Osteocyte (in vitro differentiated cells): Measurements from ENCODE around the gene EFR3B. TPM values are rescaled to one million over a fixed set of nuclear protein-coding genes. Genes with fewer than 3 reads are reported as not detected.

Experiments
- DNase-seq: peaks from one replicate; pipeline ENCODE4 v3.0.0; 2021; ENCODE audit warnings: mixed read lengths; ENCODE audit not compliant: unreplicated experiment; ENCODE audit errors: extremely low spot score
- H3K27ac Mint-ChIP-seq: one replicate; pipeline ENCODE4 v1.8.0; 2021; ENCODE audit warnings: mild to moderate bottlenecking, mixed read lengths; ENCODE audit not compliant: unreplicated experiment
- H3K27me3 Mint-ChIP-seq: one replicate; pipeline ENCODE4 v1.8.0; 2021; ENCODE audit warnings: mixed read lengths; ENCODE audit not compliant: unreplicated experiment
- H3K36me3 Mint-ChIP-seq: one replicate; pipeline ENCODE4 v1.8.0; 2021; ENCODE audit warnings: mixed read lengths; ENCODE audit not compliant: unreplicated experiment
- H3K4me1 Mint-ChIP-seq: one replicate; pipeline ENCODE4 v1.8.0; 2021; ENCODE audit warnings: mixed read lengths; ENCODE audit not compliant: unreplicated experiment
- H3K4me3 Mint-ChIP-seq: one replicate; pipeline ENCODE4 v1.8.0; 2021; ENCODE audit warnings: mild to moderate bottlenecking, moderate library complexity, mixed read lengths; ENCODE audit not compliant: unreplicated experiment
- H3K9me3 Mint-ChIP-seq: one replicate; pipeline ENCODE4 v1.8.0; 2021; ENCODE audit warnings: mixed read lengths; ENCODE audit not compliant: unreplicated experiment
- total RNA-seq: library from RNA; stranded (reverse); gene quantifications from 2 replicates; pipeline ENCODE4 v1.2.1, GENCODE V29; 2021
- TF ChIP-seq, protein P1 (sequence below): fragments of 200-600 bp; sonication (generic); IDR thresholded peaks from 2 replicates; pipeline ENCODE4 v1.5.0; 2021; ENCODE audit warnings: antibody characterized with exemption, mild to moderate bottlenecking, moderate library complexity

The EFR3B gene
- total RNA-seq, 1 donor from 2014 or later, result 1.3 TPM

GRCh38 chr2:25050128-25050527 is 8.3 kb downstream of the EFR3B start:
- TF ChIP-seq, protein P1, sequence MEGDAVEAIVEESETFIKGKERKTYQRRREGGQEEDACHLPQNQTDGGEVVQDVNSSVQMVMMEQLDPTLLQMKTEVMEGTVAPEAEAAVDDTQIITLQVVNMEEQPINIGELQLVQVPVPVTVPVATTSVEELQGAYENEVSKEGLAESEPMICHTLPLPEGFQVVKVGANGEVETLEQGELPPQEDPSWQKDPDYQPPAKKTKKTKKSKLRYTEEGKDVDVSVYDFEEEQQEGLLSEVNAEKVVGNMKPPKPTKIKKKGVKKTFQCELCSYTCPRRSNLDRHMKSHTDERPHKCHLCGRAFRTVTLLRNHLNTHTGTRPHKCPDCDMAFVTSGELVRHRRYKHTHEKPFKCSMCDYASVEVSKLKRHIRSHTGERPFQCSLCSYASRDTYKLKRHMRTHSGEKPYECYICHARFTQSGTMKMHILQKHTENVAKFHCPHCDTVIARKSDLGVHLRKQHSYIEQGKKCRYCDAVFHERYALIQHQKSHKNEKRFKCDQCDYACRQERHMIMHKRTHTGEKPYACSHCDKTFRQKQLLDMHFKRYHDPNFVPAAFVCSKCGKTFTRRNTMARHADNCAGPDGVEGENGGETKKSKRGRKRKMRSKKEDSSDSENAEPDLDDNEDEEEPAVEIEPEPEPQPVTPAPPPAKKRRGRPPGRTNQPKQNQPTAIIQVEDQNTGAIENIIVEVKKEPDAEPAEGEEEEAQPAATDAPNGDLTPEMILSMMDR, result no peak
- Mint-ChIP-seq H3K36me3 (no peaks in the 10 kb centered on the region), H3K27ac (no peak overlapping the region), H3K9me3 (no peaks in the 10 kb centered on the region), H3K4me1 (no peaks in the 10 kb centered on the region), H3K27me3 (no peaks in the 10 kb centered on the region), H3K4me3 (no peak overlapping the region)
- no peak for DNase-seq

DNA sequence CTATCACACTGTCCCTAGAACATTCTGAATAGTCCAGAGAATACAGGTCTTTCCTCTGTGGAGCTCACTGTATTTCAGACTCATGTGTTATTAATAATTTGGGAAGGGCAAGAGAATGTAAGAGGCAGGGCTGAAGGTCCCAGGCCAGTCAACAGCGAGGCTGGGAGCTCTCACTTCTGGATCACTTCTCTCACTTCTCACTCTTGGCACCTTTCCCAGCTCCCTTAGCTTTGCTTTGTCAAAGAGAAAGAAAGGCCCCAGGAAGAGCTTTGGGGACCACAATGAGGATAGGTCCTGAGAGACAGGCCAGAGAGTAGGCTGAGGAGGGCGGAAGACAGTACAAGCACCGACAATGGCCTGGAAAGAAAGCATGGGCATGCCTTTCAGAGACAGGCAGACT is 11.2 kb downstream of the EFR3B start:
- H3K4me3 Mint-ChIP-seq, result no peak overlapping the region
- no peaks in the 10 kb centered on the region for H3K9me3 Mint-ChIP-seq
- DNase-seq, result no peak
- H3K27me3 Mint-ChIP-seq, result no peaks in the 10 kb centered on the region
- H3K4me1 Mint-ChIP-seq, result no peaks in the 10 kb centered on the region
- no peak overlapping the region for H3K27ac Mint-ChIP-seq
- TF ChIP-seq, protein P1, result no peak
- H3K36me3 Mint-ChIP-seq, result no peaks in the 10 kb centered on the region

DNA sequence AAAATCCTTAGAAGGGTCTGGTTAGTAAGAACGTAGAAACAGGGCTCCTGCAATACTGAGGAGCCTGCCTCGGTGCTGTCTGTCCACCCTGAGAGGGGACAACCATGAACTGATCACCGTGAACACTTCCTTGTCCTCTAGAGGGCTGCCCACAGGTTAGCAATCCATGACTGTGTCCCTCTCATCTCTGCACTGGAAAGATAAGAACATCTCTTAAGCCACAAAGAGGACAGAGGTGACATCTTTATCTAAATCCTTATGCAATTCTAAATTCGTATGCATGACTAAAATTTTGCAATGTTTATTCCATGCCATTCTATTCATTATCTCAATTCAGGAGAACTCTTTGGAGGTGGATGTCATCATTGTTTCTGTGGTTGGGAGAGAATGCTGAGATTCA is 12.8 kb downstream of the EFR3B start:
- H3K9me3 Mint-ChIP-seq, result no peaks in the 10 kb centered on the region
- no peaks in the 10 kb centered on the region for H3K27me3 Mint-ChIP-seq
- H3K4me3 Mint-ChIP-seq, result no peak overlapping the region
- TF ChIP-seq, protein P1, result no peak
- H3K4me1 Mint-ChIP-seq, result no peaks in the 10 kb centered on the region
- H3K36me3 Mint-ChIP-seq, result no peaks in the 10 kb centered on the region
- no peak for DNase-seq
- no peak overlapping the region for H3K27ac Mint-ChIP-seq

GRCh38 chr2:25055376-25055920 is 13.6 kb downstream of the EFR3B start:
- TF ChIP-seq, protein P1, result no peak
- no peak overlapping the region for H3K4me3 Mint-ChIP-seq
- H3K27ac Mint-ChIP-seq, result no peak overlapping the region
- DNase-seq, result no peak
- H3K9me3 Mint-ChIP-seq, result no peaks in the 10 kb centered on the region
- H3K36me3 Mint-ChIP-seq, result no peaks in the 10 kb centered on the region
- H3K4me1 Mint-ChIP-seq, result no peaks in the 10 kb centered on the region
- no peaks in the 10 kb centered on the region for H3K27me3 Mint-ChIP-seq

DNA sequence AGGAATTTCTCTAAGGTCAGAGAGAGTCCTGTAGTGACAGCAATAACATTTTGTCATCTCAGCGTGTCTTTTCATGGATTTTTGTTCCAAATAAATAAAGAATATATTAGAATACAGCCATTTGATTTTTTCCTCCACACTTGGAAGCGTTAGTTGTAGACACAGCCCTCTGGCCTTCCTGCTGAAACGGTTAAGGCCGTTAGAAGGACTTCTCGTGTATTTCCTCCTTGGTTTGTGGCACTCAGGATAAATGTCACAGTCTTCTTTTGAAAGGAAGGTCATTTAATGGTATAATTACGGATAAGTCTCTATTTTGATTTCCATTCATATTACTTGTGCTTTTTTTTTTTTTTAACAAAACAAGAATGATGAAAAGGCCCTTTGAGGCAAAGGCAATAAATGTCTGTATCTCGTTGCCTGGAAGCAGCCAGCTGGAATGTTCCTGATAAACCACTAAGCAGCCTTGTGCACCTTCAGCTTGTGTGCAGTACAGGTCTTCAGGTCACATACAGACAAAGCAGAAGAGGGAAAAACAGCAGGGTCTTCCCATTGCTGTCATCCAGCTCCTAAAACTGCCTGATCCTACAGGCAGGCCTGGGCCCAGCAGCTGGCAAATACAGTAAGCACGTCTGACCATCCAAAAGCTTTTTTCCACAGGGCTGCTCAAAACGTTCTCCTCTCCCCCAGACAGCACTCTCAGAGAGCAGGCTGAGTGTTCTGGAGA is 14.4 kb downstream of the EFR3B start:
- Mint-ChIP-seq H3K4me3 (no peak overlapping the region), H3K4me1 (no peaks in the 10 kb centered on the region), H3K27ac (no peak overlapping the region), H3K36me3 (no peaks in the 10 kb centered on the region), H3K9me3 (no peaks in the 10 kb centered on the region), H3K27me3 (no peaks in the 10 kb centered on the region)
- TF ChIP-seq, protein P1, result no peak
- no peak for DNase-seq
